Subcutaneous abdominal adipose tissue (tissue), 5 donors: Measurements from ENCODE around the gene LRRFIP2.
"Not testable (repeated sequence)": the region's sequence is repeated elsewhere in the genome, so short reads cannot be mapped to it uniquely, and the experiment has no call there.

Experiments used
- H3K27ac ChIP-seq: one replicate; pipeline ENCODE4 v1.7.0; 2013; ENCODE audit warnings: low read depth, mild to moderate bottlenecking, inconsistent platforms, low read length, moderate library complexity
- H3K27me3 ChIP-seq, 5 donors: one replicate each; pipeline ENCODE4 v1.7.0; 2013; ENCODE audit warnings: low read length in 5 of 5, inconsistent platforms in 1 of 5; ENCODE audit not compliant: control insufficient read depth in 5 of 5, insufficient read depth in 4 of 5
- H3K36me3 ChIP-seq, 5 donors: one replicate each; pipeline ENCODE4 v1.7.0; 2013; ENCODE audit warnings: low read length in 5 of 5; ENCODE audit not compliant: control insufficient read depth in 5 of 5, insufficient read depth in 5 of 5
- H3K4me1 ChIP-seq, 5 donors: one replicate each; pipeline ENCODE4 v1.7.0; 2013; ENCODE audit warnings: low read length in 5 of 5, mild to moderate bottlenecking in 3 of 5, moderate library complexity in 1 of 5; ENCODE audit not compliant: control insufficient read depth in 5 of 5, insufficient read depth in 5 of 5
- H3K4me3 ChIP-seq, 5 donors: one replicate each; pipeline ENCODE4 v1.7.0; 2013; ENCODE audit warnings: low read length in 5 of 5, low read depth in 1 of 5
- H3K9ac ChIP-seq, 5 donors: one replicate each; pipeline ENCODE4 v1.7.0; 2013; ENCODE audit warnings: low read length in 5 of 5, mild to moderate bottlenecking in 4 of 5, moderate library complexity in 3 of 5
- H3K9me3 ChIP-seq, 5 donors: one replicate each; pipeline ENCODE4 v1.7.0; 2013; ENCODE audit warnings: low read length in 5 of 5; ENCODE audit not compliant: control insufficient read depth in 5 of 5
- donor health status: healthy.
- donor health status: healthy.
- donor health status: healthy.
- donor health status: healthy.
- donor health status: healthy.

Gene LRRFIP2

DNA sequence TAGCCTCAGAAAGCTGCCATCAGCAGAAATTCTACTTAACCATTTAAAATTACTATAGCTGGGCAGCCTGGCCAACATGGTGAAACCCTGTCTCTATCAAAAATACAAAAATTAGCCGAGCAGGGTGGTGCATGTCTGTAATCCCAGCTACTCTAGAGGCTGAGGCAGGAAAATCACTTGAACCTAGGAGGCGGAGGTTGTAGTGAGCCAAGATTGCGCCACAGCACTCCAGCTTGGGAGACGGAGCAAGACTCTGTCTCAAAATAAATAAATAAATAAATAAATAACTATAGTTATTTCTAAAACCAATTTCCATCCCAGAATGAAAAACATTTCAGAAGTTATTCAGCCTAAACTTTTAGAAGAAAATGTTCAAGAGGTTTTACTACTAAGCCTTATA, 25.1 kb downstream of the LRRFIP2 start:
- H3K9ac ChIP-seq = no peak overlapping the region
- H3K36me3 ChIP-seq = peaks cover 0 to 6% (median 5%) of the 10 kb centered on the region in 5 donors
- H3K4me3 ChIP-seq = no peak overlapping the region
- no peaks in the 10 kb centered on the region for H3K27me3 ChIP-seq
- H3K9me3 ChIP-seq = no peaks in the 10 kb centered on the region
- H3K4me1 ChIP-seq = peaks cover 2 to 36% (median 26%) of the 10 kb centered on the region in 5 donors
- no peak overlapping the region for H3K27ac ChIP-seq

DNA sequence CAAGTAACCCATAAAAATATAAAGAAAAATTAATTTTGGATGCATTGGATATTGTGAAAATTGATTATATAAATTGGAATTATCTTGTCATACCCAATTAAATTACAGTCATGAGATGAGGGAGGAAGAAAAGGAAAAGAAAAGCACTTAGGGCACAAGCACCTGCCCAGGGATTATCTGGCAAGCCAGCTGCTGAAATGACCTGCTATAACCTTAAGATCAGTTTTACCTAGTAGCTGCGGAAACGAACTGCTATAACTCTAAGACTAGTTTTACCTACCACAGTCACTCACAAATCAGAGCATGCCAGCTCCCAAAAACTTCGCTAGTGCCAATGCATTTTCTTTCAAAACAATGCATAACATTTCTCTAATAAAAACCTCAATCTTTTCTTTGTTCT, 26.2 kb downstream of the LRRFIP2 start:
- peaks cover 0 to 6% (median 4%) of the 10 kb centered on the region in 5 donors for H3K36me3 ChIP-seq
- H3K4me1 ChIP-seq = peaks cover 2 to 36% (median 26%) of the 10 kb centered on the region in 5 donors
- H3K4me3 ChIP-seq = no peak overlapping the region
- no peak overlapping the region for H3K27ac ChIP-seq
- H3K9me3 ChIP-seq = no peaks in the 10 kb centered on the region
- no peak overlapping the region for H3K9ac ChIP-seq
- H3K27me3 ChIP-seq = no peaks in the 10 kb centered on the region

DNA sequence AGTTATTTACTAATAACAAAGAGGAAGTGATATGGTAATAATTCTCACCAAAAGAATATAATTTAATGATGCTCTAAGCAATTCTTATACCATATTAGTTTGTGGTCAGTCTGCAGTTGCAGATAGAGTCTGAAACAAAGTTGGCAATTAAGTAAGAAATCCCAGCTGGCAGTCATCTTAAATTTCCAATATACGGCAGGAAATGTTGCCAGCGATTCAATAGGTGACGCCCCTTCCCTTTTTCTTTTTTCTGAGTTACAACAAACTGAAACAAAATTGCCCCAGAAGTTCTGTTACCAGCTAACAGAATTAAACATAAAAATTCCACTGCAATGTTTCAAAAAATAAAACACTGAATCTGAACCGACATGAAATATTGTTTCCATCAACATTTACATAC, 26.7 kb downstream of the LRRFIP2 start:
- H3K9ac ChIP-seq = no peak overlapping the region
- H3K4me1 ChIP-seq = peaks cover 2 to 36% (median 26%) of the 10 kb centered on the region in 5 donors
- no peaks in the 10 kb centered on the region for H3K9me3 ChIP-seq
- peak overlapping the region in 2 of 5 donors; percentile 11 to 13 for H3K4me3 ChIP-seq
- H3K36me3 ChIP-seq = peaks cover 0 to 9% (median 6%) of the 10 kb centered on the region in 5 donors
- no peak overlapping the region for H3K27ac ChIP-seq
- no peaks in the 10 kb centered on the region for H3K27me3 ChIP-seq

DNA sequence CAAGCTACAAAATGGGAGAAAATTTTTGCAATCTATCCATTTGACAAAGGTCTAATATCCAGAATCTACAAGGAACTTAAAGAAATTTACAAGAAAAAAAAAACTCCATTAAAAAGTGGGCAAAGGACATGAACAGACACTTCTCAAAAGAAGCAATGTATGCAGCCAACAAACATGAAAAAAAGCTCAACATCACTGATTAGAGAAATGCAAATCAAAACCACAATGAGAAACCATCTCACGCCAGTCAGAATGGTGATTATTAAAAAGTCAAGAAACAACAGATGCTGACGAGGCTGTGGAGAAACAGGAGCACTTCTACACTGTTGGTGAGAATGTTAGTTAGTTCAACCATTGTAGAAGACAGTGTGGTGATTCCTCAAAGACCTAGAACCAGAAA, 27.5 kb downstream of the LRRFIP2 start:
- not testable (repeated sequence) for H3K27ac ChIP-seq, H3K27me3 ChIP-seq

DNA sequence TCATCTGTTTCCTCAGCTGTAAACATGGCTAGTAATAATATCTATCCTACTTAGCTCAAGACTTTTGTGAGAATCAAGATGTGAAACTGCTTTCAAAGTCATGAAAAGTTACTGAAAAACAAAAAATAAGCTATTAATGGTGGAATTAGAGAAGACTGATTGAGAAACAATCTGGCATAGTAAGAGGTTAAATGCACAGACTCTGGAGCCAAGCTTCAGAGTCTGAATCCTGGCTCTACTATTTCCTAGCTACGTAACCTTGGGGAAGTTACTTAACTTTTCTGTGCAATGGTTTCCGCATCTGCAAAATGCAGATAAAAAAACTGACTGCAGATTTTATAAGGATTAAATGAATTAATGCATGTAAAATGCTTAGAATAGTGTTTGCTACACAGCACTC, 28.8 kb downstream of the LRRFIP2 start:
- Histone ChIP-seq H3K9ac (peak overlapping the region in 3 of 5 donors; percentile 32 to 50 (median 36)), H3K4me1 (peaks cover 2 to 43% (median 26%) of the 10 kb centered on the region in 5 donors), H3K36me3 (peaks cover 0 to 11% (median 5%) of the 10 kb centered on the region in 5 donors), H3K9me3 (no peaks in the 10 kb centered on the region), H3K4me3 (peak overlapping the region in 1 of 5 donors; percentile 21), H3K27me3 (no peaks in the 10 kb centered on the region), H3K27ac (peak overlapping the region; percentile 12)

More for the DNA sequence above, 27.5 kb downstream of the LRRFIP2 start:
- Histone ChIP-seq H3K4me1 (peaks cover 2 to 39% (median 26%) of the 10 kb centered on the region in 5 donors), H3K36me3 (peaks cover 0 to 11% (median 5%) of the 10 kb centered on the region in 5 donors)
- not testable (repeated sequence) for H3K9ac ChIP-seq, H3K4me3 ChIP-seq, H3K9me3 ChIP-seq

DNA sequence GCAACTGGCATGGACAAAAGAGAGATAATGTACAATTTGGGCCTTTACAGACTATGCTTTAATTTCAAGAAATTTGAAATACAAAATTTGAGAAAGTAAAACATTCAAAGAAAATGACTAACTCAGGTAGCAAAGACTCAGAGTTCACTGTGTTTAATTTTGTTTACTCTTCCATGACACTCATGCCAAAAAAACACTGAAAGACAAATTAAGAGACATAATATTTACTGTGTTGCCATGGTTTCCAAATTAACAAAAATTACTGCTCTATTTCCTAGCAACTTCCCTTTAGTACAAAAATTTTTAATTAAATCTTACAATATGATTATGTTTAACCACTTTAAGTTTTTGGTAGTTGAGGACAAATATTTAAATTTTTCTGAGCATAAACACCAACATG, 29.6 kb downstream of the LRRFIP2 start:
- Histone ChIP-seq H3K4me1 (peaks cover 2 to 43% (median 26%) of the 10 kb centered on the region in 5 donors), H3K36me3 (peaks cover 0 to 11% (median 5%) of the 10 kb centered on the region in 5 donors), H3K9ac (no peak overlapping the region), H3K4me3 (no peak overlapping the region), H3K27ac (peak overlapping the region; percentile 12), H3K27me3 (no peaks in the 10 kb centered on the region), H3K9me3 (no peaks in the 10 kb centered on the region)

DNA sequence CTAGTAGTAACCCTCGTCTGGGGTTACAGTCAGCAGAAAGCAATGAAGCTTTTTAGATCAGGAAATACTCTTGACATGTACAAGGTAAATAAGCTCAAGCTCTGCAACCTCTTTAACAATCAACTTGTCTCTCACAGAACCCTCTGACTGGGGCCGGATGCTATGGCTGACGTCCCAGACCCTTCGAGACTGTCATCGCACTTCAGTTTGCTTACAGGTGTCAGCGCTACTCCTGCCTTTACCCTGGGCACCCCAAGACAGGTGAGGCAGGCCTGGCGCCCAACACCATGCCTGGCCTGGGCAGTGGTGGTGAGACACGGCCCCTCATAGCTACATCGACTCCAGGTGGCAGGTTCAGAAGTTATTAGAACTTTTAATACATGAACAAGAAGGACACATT, 30.6 kb downstream of the LRRFIP2 start:
- peaks cover 2 to 43% (median 23%) of the 10 kb centered on the region in 5 donors for H3K4me1 ChIP-seq
- H3K9me3 ChIP-seq = no peaks in the 10 kb centered on the region
- H3K27ac ChIP-seq = peak overlapping the region; percentile 12
- no peak overlapping the region for H3K4me3 ChIP-seq
- no peaks in the 10 kb centered on the region for H3K27me3 ChIP-seq
- H3K9ac ChIP-seq = no peak overlapping the region
- peaks cover 0 to 11% (median 5%) of the 10 kb centered on the region in 5 donors for H3K36me3 ChIP-seq

DNA sequence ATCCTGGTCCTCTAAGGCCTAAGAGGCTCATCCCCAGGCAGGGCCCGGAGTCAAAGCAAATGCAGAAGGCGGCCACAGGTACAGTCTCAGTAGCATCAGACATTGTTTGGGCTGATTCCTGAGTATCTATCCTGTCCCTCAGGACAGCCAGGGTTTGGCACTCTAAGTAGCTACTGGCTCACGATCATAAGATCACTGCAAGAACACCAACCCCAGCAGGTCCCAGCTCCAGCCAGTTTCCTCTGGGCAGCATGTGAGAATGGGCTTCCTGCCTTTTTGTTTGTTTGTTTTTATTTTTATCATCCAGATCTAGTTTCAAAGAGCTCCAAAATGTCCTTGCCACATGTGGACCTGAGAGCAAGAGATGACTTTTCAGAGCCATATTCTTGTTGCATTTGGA, 32.7 kb downstream of the LRRFIP2 start:
- no peak overlapping the region for H3K9ac ChIP-seq
- peaks cover 2 to 28% (median 20%) of the 10 kb centered on the region in 5 donors for H3K4me1 ChIP-seq
- H3K27me3 ChIP-seq = no peaks in the 10 kb centered on the region
- peaks cover 0 to 11% (median 4%) of the 10 kb centered on the region in 5 donors for H3K36me3 ChIP-seq
- H3K9me3 ChIP-seq = no peaks in the 10 kb centered on the region
- no peak overlapping the region for H3K4me3 ChIP-seq
- no peak overlapping the region for H3K27ac ChIP-seq

DNA sequence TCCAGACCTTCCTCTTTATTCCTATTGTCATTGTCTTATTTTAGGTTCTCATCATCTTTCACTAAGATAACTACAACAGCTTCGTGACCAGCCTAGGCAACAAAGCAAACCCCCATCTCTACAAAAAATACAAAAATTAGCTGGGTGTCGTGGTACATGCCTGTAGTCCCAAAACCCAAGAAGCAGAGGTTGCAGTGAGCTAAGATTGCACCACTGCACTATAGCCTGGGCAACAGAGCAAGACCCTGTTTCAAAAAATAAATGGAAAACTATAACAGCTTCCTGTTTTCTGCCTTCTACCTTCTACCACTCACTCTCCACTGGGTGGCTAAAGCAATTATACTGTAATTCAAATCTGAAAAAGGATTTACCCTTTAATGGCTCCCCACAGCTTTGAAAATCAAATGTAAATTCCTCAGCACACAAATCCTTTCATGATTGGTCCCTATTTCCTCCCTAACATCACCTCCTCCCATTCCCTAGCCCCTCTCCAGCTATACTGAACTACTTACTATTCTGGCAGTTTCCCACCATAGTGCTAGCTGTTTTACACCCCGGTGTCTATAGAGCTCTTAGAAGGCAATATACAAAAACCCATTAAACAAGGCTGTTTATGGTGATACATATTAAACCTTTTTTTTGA, 33.4 kb downstream of the LRRFIP2 start:
- Histone ChIP-seq H3K4me1 (peaks cover 0 to 22% (median 18%) of the 10 kb centered on the region in 5 donors), H3K27ac (no peak overlapping the region), H3K36me3 (peaks cover 0 to 11% (median 4%) of the 10 kb centered on the region in 5 donors), H3K9ac (no peak overlapping the region), H3K4me3 (no peak overlapping the region), H3K9me3 (no peaks in the 10 kb centered on the region), H3K27me3 (no peaks in the 10 kb centered on the region)

DNA sequence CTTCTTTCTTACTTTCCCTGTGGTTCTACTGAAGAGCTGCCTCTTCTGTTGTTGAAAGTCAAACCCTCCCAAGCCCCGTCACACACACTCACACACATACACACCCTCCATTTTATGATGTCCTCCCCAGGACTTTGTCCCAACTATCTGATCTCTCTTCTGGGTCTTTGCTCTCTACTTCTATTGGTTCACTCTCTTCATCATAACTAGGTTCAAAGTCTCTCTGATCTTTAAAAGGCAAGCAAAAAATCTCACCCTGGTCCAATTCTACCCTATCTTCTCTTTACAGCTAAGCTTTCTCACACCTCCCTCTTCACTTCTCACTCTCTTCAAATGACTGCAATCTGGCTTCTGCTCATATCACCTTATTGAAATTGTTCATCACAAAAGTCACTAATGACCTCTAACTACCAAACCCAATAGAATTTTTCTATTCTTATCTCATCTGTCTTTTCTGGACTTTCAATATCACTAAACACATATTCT, 34.8 kb downstream of the LRRFIP2 start:
- Histone ChIP-seq H3K27ac (no peak overlapping the region), H3K27me3 (no peaks in the 10 kb centered on the region), H3K9me3 (no peaks in the 10 kb centered on the region), H3K36me3 (peaks cover 0 to 11% (median 4%) of the 10 kb centered on the region in 5 donors), H3K4me1 (peaks cover 0 to 8% (median 3%) of the 10 kb centered on the region in 5 donors), H3K9ac (no peak overlapping the region), H3K4me3 (no peak overlapping the region)
